H1 (cell line): Measurements from ENCODE around the gene TMA7. TPM values are rescaled to one million over a fixed set of nuclear protein-coding genes. Genes with fewer than 3 reads are reported as not detected.

Source experiments
- CTCF ChIA-PET: fragments of 300-600 bp; sonication (Branson Sonifier 250); formaldehyde crosslinking; loops from one replicate; lab custom pipeline; 2021; ENCODE audit not compliant: partially characterized antibody; lab: Charles Lee
- POLR2A ChIA-PET: fragments of 300-600 bp; sonication (Branson Sonifier 250); formaldehyde crosslinking; loops from one replicate; lab custom pipeline; 2021; ENCODE audit warnings: inconsistent platforms; ENCODE audit not compliant: partially characterized antibody; lab: Charles Lee
- DNase-seq, 2 experiments: peaks; one replicate each; pipeline versions ENCODE4 v3.0.0 to v3.0.0-alpha.2; 2010 to 2022; ENCODE audit warnings: low spot score in 2 of 2, low read depth in 1 of 2, mixed read lengths in 1 of 2
- FAIRE-seq: peaks from 2 replicates; lab custom pipeline; 2011; peaks lifted over from hg19 to GRCh38; lab: Jason Lieb, UNC
- H2AFZ ChIP-seq: 2 replicates; pipeline ENCODE4 v1.8.1; 2012; ENCODE audit warnings: low read length, inconsistent platforms
- H2AK5ac ChIP-seq: 2 replicates; pipeline ENCODE4 v1.6.1; 2013; ENCODE audit warnings: low read depth, low read length
- H2BK120ac ChIP-seq: replicated peaks from 2 replicates; pipeline ENCODE3; 2013; ENCODE audit warnings: low read depth, low read length, inconsistent platforms
- H2BK12ac ChIP-seq: 2 replicates; pipeline ENCODE4 v1.6.1; 2013; ENCODE audit warnings: low read depth, low read length
- H2BK15ac ChIP-seq: 2 replicates; pipeline ENCODE4 v1.6.1; 2013; ENCODE audit warnings: low read length
- H2BK20ac ChIP-seq: 2 replicates; pipeline ENCODE4 v1.6.1; 2013; ENCODE audit warnings: low read length
- H2BK5ac ChIP-seq: 2 replicates; pipeline ENCODE4 v1.6.1; 2013; ENCODE audit warnings: low read depth, low read length
- H3K14ac ChIP-seq: 2 replicates; pipeline ENCODE4 v1.6.1; 2013; ENCODE audit warnings: inconsistent platforms; ENCODE audit not compliant: insufficient read length
- H3K18ac ChIP-seq: 2 replicates; pipeline ENCODE4 v1.6.1; 2013; ENCODE audit warnings: low read length; ENCODE audit errors: extremely low read depth
- H3K23ac ChIP-seq: 2 replicates; pipeline ENCODE4 v1.6.1; 2013; ENCODE audit warnings: inconsistent platforms; ENCODE audit not compliant: insufficient read length
- H3K23me2 ChIP-seq: 2 replicates; pipeline ENCODE4 v1.6.1; 2013; ENCODE audit warnings: low read depth, low read length
- H3K27ac ChIP-seq: 2 replicates; pipeline ENCODE4 v1.6.1; 2011; ENCODE audit warnings: low read depth, low read length, inconsistent platforms
- H3K27me3 ChIP-seq, 4 experiments: replicated peaks in 1 of 4; 1 replicate in 1 of 4; 2 replicates in 3 of 4; pipeline versions ENCODE4 v1.6.1 to v1.8.1; 2011 to 2013; ENCODE audit warnings: low read length in 3 of 4, mild to moderate bottlenecking in 3 of 4, inconsistent platforms in 2 of 4, mixed read lengths in 2 of 4, moderate library complexity in 1 of 4; ENCODE audit not compliant: control insufficient read depth in 3 of 4, insufficient read depth in 3 of 4; ENCODE audit errors: extremely low read depth in 1 of 4
- H3K36me3 ChIP-seq, 4 experiments: 2 replicates each; pipeline versions ENCODE4 v1.6.1 to v1.8.1; 2011 to 2013; ENCODE audit warnings: mild to moderate bottlenecking in 4 of 4, low read length in 3 of 4, moderate library complexity in 2 of 4, control low read depth in 1 of 4, inconsistent platforms in 1 of 4; ENCODE audit not compliant: insufficient read depth in 4 of 4, control insufficient read depth in 2 of 4
- H3K4ac ChIP-seq: replicated peaks from 2 replicates; pipeline ENCODE3; 2013; ENCODE audit warnings: low read length, low read depth, mixed read lengths, inconsistent platforms; ENCODE audit not compliant: insufficient read length
- H3K4me1 ChIP-seq, 4 experiments: replicated peaks in 1 of 4; 1 replicate in 1 of 4; 2 replicates in 3 of 4; pipeline versions ENCODE4 v1.6.1 to v1.8.1; 2011 to 2013; ENCODE audit warnings: low read length in 3 of 4, inconsistent platforms in 2 of 4, mixed read lengths in 1 of 4; ENCODE audit not compliant: insufficient read depth in 4 of 4, control insufficient read depth in 3 of 4
- H3K4me2 ChIP-seq, 2 experiments: 2 replicates each; pipeline versions ENCODE4 v1.6.1 to v1.8.1; 2011 to 2013; ENCODE audit warnings: low read depth in 2 of 2, low read length in 2 of 2, control low read depth in 1 of 2, inconsistent platforms in 1 of 2, mild to moderate bottlenecking in 1 of 2; ENCODE audit not compliant: insufficient read depth in 1 of 2
- H3K4me3 ChIP-seq, 4 experiments: fragments of 200-600, 300-600 bp in 1 of 4; sonication (generic), shearing (Covaris generic), sonication (Bioruptor Twin) in 1 of 4; 2 replicates each; pipeline versions ENCODE4 v1.5.1 to v1.8.1; 2011 to 2016; ENCODE audit warnings: low read length in 4 of 4, low read depth in 3 of 4, control low read depth in 2 of 4, inconsistent platforms in 2 of 4, mild to moderate bottlenecking in 2 of 4, mixed read lengths in 1 of 4, moderate library complexity in 1 of 4; ENCODE audit not compliant: insufficient read depth in 2 of 4; ENCODE audit errors: extremely low read depth in 1 of 4
- H3K56ac ChIP-seq: replicated peaks from 2 replicates; pipeline ENCODE3; 2013; ENCODE audit warnings: low read depth, mild to moderate bottlenecking, mixed read lengths, low read length, inconsistent platforms; ENCODE audit not compliant: insufficient read length
- H3K79me1 ChIP-seq: 2 replicates; pipeline ENCODE4 v1.6.1; 2013; ENCODE audit warnings: low read depth, low read length, control low read depth
- H3K79me2 ChIP-seq, 2 experiments: 2 replicates each; pipeline versions ENCODE4 v1.6.1 to v1.8.1; 2012 to 2013; ENCODE audit warnings: low read length in 2 of 2, mild to moderate bottlenecking in 2 of 2, inconsistent platforms in 1 of 2; ENCODE audit not compliant: insufficient read depth in 2 of 2, control insufficient read depth in 1 of 2
- H3K9ac ChIP-seq, 4 experiments: replicated peaks in 1 of 4; 1 replicate in 1 of 4; 2 replicates in 3 of 4; pipeline versions ENCODE4 v1.6.1 to v1.8.1; 2011 to 2013; ENCODE audit warnings: low read depth in 3 of 4, low read length in 3 of 4, control low read depth in 2 of 4, mild to moderate bottlenecking in 2 of 4, moderate library complexity in 2 of 4, inconsistent platforms in 1 of 4; ENCODE audit errors: extremely low read depth in 1 of 4
- H3K9me3 ChIP-seq, 2 experiments: 2 replicates each; pipeline versions ENCODE4 v1.6.1 to v1.8.1; 2012 to 2013; ENCODE audit warnings: mild to moderate bottlenecking in 2 of 2, moderate library complexity in 2 of 2, control low read depth in 1 of 2, inconsistent platforms in 1 of 2, low read depth in 1 of 2, low read length in 1 of 2, mixed read lengths in 1 of 2; ENCODE audit not compliant: insufficient read depth in 2 of 2
- H4K20me1 ChIP-seq, 2 experiments: replicated peaks in 1 of 2; 2 replicates each; pipeline versions ENCODE3 to v1.8.1; 2011 to 2013; ENCODE audit warnings: inconsistent platforms in 2 of 2, low read length in 2 of 2, mild to moderate bottlenecking in 1 of 2; ENCODE audit not compliant: insufficient read depth in 2 of 2, control insufficient read depth in 1 of 2
- H4K5ac ChIP-seq: 2 replicates; pipeline ENCODE4 v1.6.1; 2013; ENCODE audit warnings: low read length, low read depth, mixed read lengths, inconsistent platforms; ENCODE audit not compliant: insufficient read length
- H4K8ac ChIP-seq: 2 replicates; pipeline ENCODE4 v1.8.0; 2013; ENCODE audit warnings: mild to moderate bottlenecking, moderate library complexity, low read length, inconsistent platforms; ENCODE audit not compliant: insufficient read depth; ENCODE audit errors: extremely low read depth
- H4K91ac ChIP-seq: replicated peaks from 2 replicates; pipeline ENCODE3; 2013; ENCODE audit warnings: low read length, mixed read lengths, inconsistent platforms; ENCODE audit not compliant: insufficient read length
- ATF2 ChIP-seq: IDR thresholded peaks from 2 replicates; pipeline ENCODE4 v1.6.1; 2012; ENCODE audit warnings: low read length, inconsistent platforms
- FOSL1 ChIP-seq: IDR thresholded peaks from 2 replicates; pipeline ENCODE4 v1.6.1; 2011; ENCODE audit warnings: mild to moderate bottlenecking, low read depth, low read length, moderate library complexity; ENCODE audit not compliant: insufficient read depth
- MAFK ChIP-seq: IDR thresholded peaks from 2 replicates; pipeline ENCODE4 v1.6.1; 2012; ENCODE audit warnings: low read depth, mild to moderate bottlenecking, improper control_type of control experiment, low read length
- MAX ChIP-seq: IDR thresholded peaks from 2 replicates; pipeline ENCODE4 v1.6.1; 2012; ENCODE audit warnings: inconsistent platforms
- SIRT6 ChIP-seq: IDR thresholded peaks from one replicate; pipeline ENCODE4 v1.7.1; 2012; ENCODE audit warnings: low read length, inconsistent platforms
- SUZ12 ChIP-seq: fragments of 200-600 bp; sonication (generic); IDR thresholded peaks from 2 replicates; pipeline ENCODE4 v1.6.1; 2012; ENCODE audit warnings: mild to moderate bottlenecking, inconsistent platforms, low read length, moderate library complexity, mixed read lengths
- TCF12 ChIP-seq: IDR thresholded peaks from 2 replicates; pipeline ENCODE4 v1.6.1; 2011; ENCODE audit warnings: low read depth, mild to moderate bottlenecking, low read length
- TEAD4 ChIP-seq: IDR thresholded peaks from 2 replicates; pipeline ENCODE4 v1.6.1; 2012; ENCODE audit warnings: low read depth, low read length, inconsistent platforms, mixed read lengths
- WGBS, 2 experiments: shearing (Covaris generic) in 1 of 2; methylation state at CpG; one replicate each; pipeline versions ENCODE4 v1.1.6 to v1.1.7; 2013 to 2015; ENCODE audit warnings: low lambda C conversion rate in 2 of 2, mixed read lengths in 2 of 2, inconsistent platforms in 1 of 2, low coverage in 1 of 2, missing lambda C conversion rate in 1 of 2; ENCODE audit not compliant: insufficient replicate concordance in 2 of 2, insufficient coverage in 1 of 2, insufficient read length in 1 of 2; ENCODE audit errors: extremely low coverage in 1 of 2, missing lambda C conversion rate in 1 of 2; 5-methylcytosine and 5-hydroxymethylcytosine counted together
- polyA plus RNA-seq, 7 experiments: library from polyadenylated mRNA; depleted of rRNA in 3 of 7; stranded (reverse) in 5 of 7; unstranded in 2 of 7; fragments of >200 nt in 5 of 7; fragments of 200-250 nt in 2 of 7; gene quantifications; 1 replicate in 5 of 7; 2 replicates in 1 of 7; 4 replicates in 1 of 7; pipeline versions ENCODE4 v1.2.1 to v1.2.3, GENCODE V29; 2011 to 2013; ENCODE audit warnings: missing spikeins in 2 of 7, mixed read lengths in 2 of 7
- total RNA-seq: library from RNA; stranded (reverse); fragmentation: NEBNext Ultra II Directional; extraction: Animal tissue kit (Norgen Biotek cat#: 25700); gene quantifications from 2 replicates; pipeline ENCODE4 v1.2.1, GENCODE V29; 2021
- TF ChIP-seq, protein P1 (sequence below): IDR thresholded peaks from 2 replicates; pipeline ENCODE4 v1.6.1; 2011; ENCODE audit warnings: low read length, improper control_type of control experiment
- TF ChIP-seq, protein P2 (sequence below): IDR thresholded peaks from 2 replicates; pipeline ENCODE4 v1.6.1; 2012; ENCODE audit warnings: inconsistent platforms

TMA7 gene
- total and polyA plus RNA-seq, 2 of the 8 experiments (the other 6 are each of a cell fraction or from before 2014, with no cell fraction given), result 138 to 305 TPM

DNA sequence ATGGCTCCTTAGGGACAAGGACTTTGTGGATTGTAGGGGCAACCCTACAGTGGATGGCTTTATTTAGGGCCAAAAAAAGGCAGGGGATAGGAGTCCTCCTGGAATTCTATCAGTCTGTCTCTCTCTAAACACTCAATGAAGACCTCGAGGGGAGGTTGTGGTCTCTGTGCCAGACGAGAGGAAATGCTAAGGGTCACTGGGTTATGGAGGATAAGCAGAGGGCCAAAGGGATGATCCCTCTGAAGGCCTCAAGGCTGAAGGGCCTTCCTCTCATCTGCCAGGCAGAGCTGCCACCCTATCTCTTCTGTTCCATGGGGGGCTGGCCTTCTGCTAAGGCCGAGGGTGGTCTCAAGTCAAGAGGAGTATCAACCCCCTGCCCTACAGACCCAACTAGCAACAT is 37.1 kb upstream of the TMA7 start:
- no peak overlapping the region for H4K5ac ChIP-seq
- no peaks in the 10 kb centered on the region; the same call in 1 of the 2 replicates for H3K79me1 ChIP-seq
- H2AFZ ChIP-seq, result no peak overlapping the region
- H3K36me3 ChIP-seq, result peaks cover 23 to 45% (median 40%) of the 10 kb centered on the region in 4 experiments
- no peaks in the 10 kb centered on the region for H3K27me3 ChIP-seq
- H3K4me2 ChIP-seq, result no peak overlapping the region
- peaks cover 5 to 15% of the 10 kb centered on the region in 2 experiments for H4K20me1 ChIP-seq
- no peak overlapping the region for H3K18ac ChIP-seq
- ChIA-PET POLR2A (interaction anchor here (1.0 to 20.2 kb wide), 3 partner anchors 9 to 38 kb away, joined by 3 to 650 read pairs (median 4); partner anchors contain the start of gene PLXNB1), CTCF (interaction anchor here (1.2 to 9.2 kb wide), 6 partner anchors 13 to 146 kb away, joined by 3 to 220 read pairs (median 19); no protein-coding TSS in a partner anchor)
- no peak overlapping the region for H3K23ac ChIP-seq
- no peak for FAIRE-seq
- no peak overlapping the region for H2BK12ac ChIP-seq
- no peak overlapping the region for H3K9ac ChIP-seq
- no peak overlapping the region for H2BK5ac ChIP-seq
- H3K79me2 ChIP-seq, result no peaks in the 10 kb centered on the region
- H3K27ac ChIP-seq, result no peak overlapping the region
- H2AK5ac ChIP-seq, result no peak overlapping the region
- H3K9me3 ChIP-seq, result no peaks in the 10 kb centered on the region
- H2BK15ac ChIP-seq, result no peak overlapping the region
- no peak overlapping the region for H4K8ac ChIP-seq
- no peak overlapping the region for H3K4ac ChIP-seq
- DNase-seq, result no peak
- no peak overlapping the region for H4K91ac ChIP-seq
- H3K4me3 ChIP-seq, result no peak overlapping the region
- no peak overlapping the region for H2BK120ac ChIP-seq
- H3K23me2 ChIP-seq, result 0 out of 2 replicates have a peak, but pooled peaks cover 2% of the 10 kb centered on the region
- peaks cover 0 to 7% (median 4%) of the 10 kb centered on the region in 4 experiments; a peak in 3 of 7 replicates for H3K4me1 ChIP-seq
- H3K14ac ChIP-seq, result no peak overlapping the region
- no peak overlapping the region for H2BK20ac ChIP-seq
- WGBS, 2 experiments, result 85% methylated on average over 3 of the region's 3 CpGs; no CpG with 5 or more reads in 1 of the 2 experiments
- H3K56ac ChIP-seq, result no peak overlapping the region
- TF ChIP-seq SIRT6 (no peak), TEAD4 (no peak), MAX (no peak), TCF12 (no peak), MAFK (no peak), ATF2 (no peak), FOSL1 (no peak), SUZ12 (no peak)
- TF ChIP-seq, protein P1, sequence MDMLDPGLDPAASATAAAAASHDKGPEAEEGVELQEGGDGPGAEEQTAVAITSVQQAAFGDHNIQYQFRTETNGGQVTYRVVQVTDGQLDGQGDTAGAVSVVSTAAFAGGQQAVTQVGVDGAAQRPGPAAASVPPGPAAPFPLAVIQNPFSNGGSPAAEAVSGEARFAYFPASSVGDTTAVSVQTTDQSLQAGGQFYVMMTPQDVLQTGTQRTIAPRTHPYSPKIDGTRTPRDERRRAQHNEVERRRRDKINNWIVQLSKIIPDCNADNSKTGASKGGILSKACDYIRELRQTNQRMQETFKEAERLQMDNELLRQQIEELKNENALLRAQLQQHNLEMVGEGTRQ, result no peak
- TF ChIP-seq, protein P2, sequence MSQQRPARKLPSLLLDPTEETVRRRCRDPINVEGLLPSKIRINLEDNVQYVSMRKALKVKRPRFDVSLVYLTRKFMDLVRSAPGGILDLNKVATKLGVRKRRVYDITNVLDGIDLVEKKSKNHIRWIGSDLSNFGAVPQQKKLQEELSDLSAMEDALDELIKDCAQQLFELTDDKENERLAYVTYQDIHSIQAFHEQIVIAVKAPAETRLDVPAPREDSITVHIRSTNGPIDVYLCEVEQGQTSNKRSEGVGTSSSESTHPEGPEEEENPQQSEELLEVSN, result no peak
